Smooth muscle cell (in vitro differentiated cells): ENCODE results near the gene AKIP1. TPM values are rescaled to one million over a fixed set of nuclear protein-coding genes. Genes with fewer than 3 reads are reported as not detected.
"Not testable (repeated sequence)": the region's sequence is repeated elsewhere in the genome, so short reads cannot be mapped to it uniquely, and the experiment has no call there.

Experiments used
- DNase-seq: peaks from one replicate; lab custom pipeline; 2025; ENCODE audit not compliant: unreplicated experiment; lab: John Stamatoyannopoulos, UW
- H2AFZ ChIP-seq: fragments of 200-600 bp; sonication (generic); 2 replicates; pipeline ENCODE4 v1.6.0; 2016; ENCODE audit warnings: antibody characterized with exemption, low read depth, mild to moderate bottlenecking
- H3F3A ChIP-seq: fragments of 200-600 bp; sonication (generic); 2 replicates; pipeline ENCODE4 v1.6.0; 2017; ENCODE audit warnings: antibody characterized with exemption, low read depth
- H3K27ac ChIP-seq: fragments of 200-600 bp; sonication (generic); 2 replicates; pipeline ENCODE4 v1.5.1; 2016; ENCODE audit warnings: low read depth, mild to moderate bottlenecking
- H3K27me3 ChIP-seq: fragments of 200-600 bp; sonication (generic); 2 replicates; pipeline ENCODE4 v1.6.1; 2016; ENCODE audit warnings: low read depth, mild to moderate bottlenecking
- H3K36me3 ChIP-seq: fragments of 200-600 bp; sonication (generic); 2 replicates; pipeline ENCODE4 v1.5.1; 2016; ENCODE audit warnings: low read depth
- H3K4me1 ChIP-seq: fragments of 200-600 bp; sonication (generic); 2 replicates; pipeline ENCODE4 v1.5.1; 2016; ENCODE audit warnings: low read depth
- H3K4me2 ChIP-seq: fragments of 200-600 bp; sonication (generic); 2 replicates; pipeline ENCODE4 v1.6.0; 2016; ENCODE audit warnings: mild to moderate bottlenecking
- H3K4me3 ChIP-seq: fragments of 200-600 bp; sonication (generic); 2 replicates; pipeline ENCODE4 v1.5.1; 2016; ENCODE audit warnings: mild to moderate bottlenecking
- H3K79me2 ChIP-seq: fragments of 200-600 bp; sonication (generic); 2 replicates; pipeline ENCODE4 v1.6.0; 2016; ENCODE audit warnings: low read depth, mild to moderate bottlenecking
- H3K9ac ChIP-seq: fragments of 200-600 bp; sonication (generic); 2 replicates; pipeline ENCODE4 v1.6.0; 2016; ENCODE audit warnings: low read depth
- H3K9me3 ChIP-seq: fragments of 200-600 bp; sonication (generic); replicated peaks from 2 replicates; pipeline ENCODE4 v1.5.1; 2016; ENCODE audit warnings: low read depth
- H4K20me1 ChIP-seq: fragments of 200-600 bp; sonication (generic); 2 replicates; pipeline ENCODE4 v1.6.0; 2016; ENCODE audit warnings: low read depth
- CTCF ChIP-seq: fragments of 200-600 bp; sonication (generic); IDR thresholded peaks from 2 replicates; pipeline ENCODE4 v1.5.1; 2017; ENCODE audit warnings: borderline replicate concordance, mild to moderate bottlenecking, antibody characterized with exemption; ENCODE audit not compliant: insufficient read depth, poor library complexity, severe bottlenecking
- WGBS: methylation state at CpG from one replicate; pipeline ENCODE4 v1.1.7; 2016; ENCODE audit warnings: low lambda C conversion rate; 5-methylcytosine and 5-hydroxymethylcytosine counted together
- polyA plus RNA-seq: library from polyadenylated mRNA; unstranded; fragments of >200 nt; fragmentation: Nextera tagmentation; extraction: Ambion mirVana; gene quantifications from 2 replicates; pipeline ENCODE4 v1.2.1, GENCODE V29; 2016
- total RNA-seq: library from RNA; depleted of rRNA; stranded (reverse); fragments of >200 nt; gene quantifications from 2 replicates; pipeline ENCODE4 v1.2.3, GENCODE V29; 2014

Gene AKIP1
- total and polyA plus RNA-seq, 2 experiments from 2014 or later, result 28.1 to 59.5 TPM

- H3K4me3 ChIP-seq, result no peak overlapping the region
- WGBS, result 91% methylated on average over 2 of the region's 2 CpGs
- DNase-seq, result no peak
- no peaks in the 10 kb centered on the region for H4K20me1 ChIP-seq
- H3K4me2 ChIP-seq, result no peak overlapping the region
- H3K9ac ChIP-seq, result no peak overlapping the region
- no peaks in the 10 kb centered on the region for H3K9me3 ChIP-seq
- H3K79me2 ChIP-seq, result no peaks in the 10 kb centered on the region
- no peak for TF ChIP-seq CTCF
- H3F3A ChIP-seq, result no peaks in the 10 kb centered on the region
- no peak overlapping the region for H3K27ac ChIP-seq
- H2AFZ ChIP-seq, result no peak overlapping the region
- peaks cover 23% of the 10 kb centered on the region for H3K4me1 ChIP-seq
- H3K27me3 ChIP-seq, result no peaks in the 10 kb centered on the region
- H3K36me3 ChIP-seq, result no peaks in the 10 kb centered on the region
Measured at GRCh38 chr11:8878771-8879170, 32.2 kb upstream of the AKIP1 start.

- H3K9me3 ChIP-seq, H3K4me3 ChIP-seq, H2AFZ ChIP-seq, H3K27me3 ChIP-seq, H4K20me1 ChIP-seq, DNase-seq, H3K4me2 ChIP-seq, H3K79me2 ChIP-seq, H3K27ac ChIP-seq, H3K9ac ChIP-seq, H3F3A ChIP-seq, H3K36me3 ChIP-seq: not testable (repeated sequence)
- WGBS, result 87% methylated on average over 7 of the region's 7 CpGs
- H3K4me1 ChIP-seq, result peaks cover 27% of the 10 kb centered on the region
Measured at GRCh38 chr11:8881585-8881984, 29.4 kb upstream of the AKIP1 start.

- H3K4me1 ChIP-seq, result peaks cover 17% of the 10 kb centered on the region
- no peaks in the 10 kb centered on the region for H4K20me1 ChIP-seq
- H3K4me2 ChIP-seq, result no peak overlapping the region
- H2AFZ ChIP-seq, result peak overlapping the region; percentile 3
- no peaks in the 10 kb centered on the region for H3K9me3 ChIP-seq
- no peak for DNase-seq
- no peaks in the 10 kb centered on the region for H3K36me3 ChIP-seq
- no peak overlapping the region for H3K4me3 ChIP-seq
- no peaks in the 10 kb centered on the region for H3K79me2 ChIP-seq
- TF ChIP-seq CTCF, result no peak
- no peaks in the 10 kb centered on the region for H3K27me3 ChIP-seq
- WGBS, result 94% methylated on average over 2 of the region's 2 CpGs
- H3F3A ChIP-seq, result no peaks in the 10 kb centered on the region
- H3K27ac ChIP-seq, result no peak overlapping the region
- H3K9ac ChIP-seq, result no peak overlapping the region
Measured at GRCh38 chr11:8886322-8886721, 24.7 kb upstream of the AKIP1 start.

GRCh38 chr11:8891185-8891584, 19.8 kb upstream of the AKIP1 start:
- not testable (repeated sequence) for H3K27ac ChIP-seq, H3K9me3 ChIP-seq, H3K36me3 ChIP-seq, H3K4me3 ChIP-seq, H3K79me2 ChIP-seq, H3K9ac ChIP-seq, H3K4me1 ChIP-seq, H3K4me2 ChIP-seq, H4K20me1 ChIP-seq, H3F3A ChIP-seq, DNase-seq, H2AFZ ChIP-seq, H3K27me3 ChIP-seq
- WGBS, result 91% methylated on average over 2 of the region's 2 CpGs

- H3K9me3 ChIP-seq, result no peaks in the 10 kb centered on the region
- no peak overlapping the region for H3K27ac ChIP-seq
- H3K27me3 ChIP-seq, result no peaks in the 10 kb centered on the region
- H3K4me3 ChIP-seq, result no peak overlapping the region
- DNase-seq, result no peak
- TF ChIP-seq CTCF, result no peak
- H3K4me2 ChIP-seq, result no peak overlapping the region
- no peak overlapping the region for H2AFZ ChIP-seq
- no peaks in the 10 kb centered on the region for H3F3A ChIP-seq
- no peak overlapping the region for H3K9ac ChIP-seq
- H3K4me1 ChIP-seq, result no peaks in the 10 kb centered on the region
- no peaks in the 10 kb centered on the region for H3K36me3 ChIP-seq
- no peaks in the 10 kb centered on the region for H3K79me2 ChIP-seq
- H4K20me1 ChIP-seq, result no peaks in the 10 kb centered on the region
Measured at GRCh38 chr11:8899119-8899753, 11.8 kb upstream of the AKIP1 start.
